ENCODE measurements around the gene RBX1. TPM values are rescaled to one million over a fixed set of nuclear protein-coding genes. Genes with fewer than 3 reads are reported as not detected.

The RBX1 gene
- total RNA-seq, 1 donor from 2014 or later = 50.6 TPM

DNA sequence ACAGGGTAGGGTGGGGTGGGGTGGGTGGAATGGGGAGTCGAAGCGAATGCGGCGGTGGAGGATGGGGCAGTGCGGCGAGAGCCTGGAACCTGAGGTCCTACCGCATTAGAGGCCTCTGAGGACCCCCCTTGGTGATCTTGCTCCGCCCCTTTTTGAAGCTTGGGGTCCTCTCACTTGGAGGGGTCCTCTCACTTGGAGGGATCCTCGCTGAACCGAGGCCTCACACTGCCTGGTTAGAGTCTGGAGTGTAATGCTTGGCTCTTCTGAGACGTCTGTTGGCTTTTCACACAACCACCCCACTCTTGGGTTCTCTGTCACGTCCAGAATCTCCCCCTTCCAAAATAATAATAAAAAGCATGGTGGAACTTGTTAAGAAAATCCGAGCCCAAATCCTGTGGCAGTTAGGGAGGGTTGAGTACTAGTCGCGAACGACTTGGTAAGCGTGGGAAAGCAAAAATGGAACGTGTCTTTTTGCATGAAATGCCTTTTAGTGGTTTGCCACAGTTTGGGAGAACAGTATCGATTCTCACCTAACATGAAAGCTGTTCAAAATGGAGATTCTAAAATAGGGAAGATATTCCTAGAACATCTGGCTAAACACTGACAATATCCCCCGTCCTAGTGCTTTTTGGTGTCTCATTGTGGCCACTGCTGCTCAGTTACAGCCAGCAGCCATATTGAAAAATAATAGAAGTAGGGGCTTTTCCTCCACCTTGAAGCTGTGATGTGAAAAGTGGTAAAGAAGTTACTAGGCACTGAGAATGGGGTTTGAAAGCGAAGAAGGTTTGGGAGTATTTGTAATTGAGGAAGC lies 822 bp downstream of the RBX1 start:
- Histone ChIP-seq H3K4me3 (peak overlapping the region; percentile 78 to 83), H3K27ac (peak overlapping the region; percentile 95), H3K36me3 (peaks cover 5 to 29% of the 10 kb centered on the region in 2 donors), H3K9me3 (no peaks in the 10 kb centered on the region), H3K4me1 (peaks cover 3 to 18% of the 10 kb centered on the region in 2 donors), H3K27me3 (no peaks in the 10 kb centered on the region)
- intact Hi-C loops (cut with DNase I) = loop anchor here (1.0 to 5.0 kb wide), 9 partner anchors 29 to 515 kb away; partner anchors contain the start of genes ACO2, L3MBTL2, PHF5A and RANGAP1
- no peak for DNase-seq (ENCODE audit: low spot score in 2 of 2)
- TF ChIP-seq CTCF (IDR thresholded peaks at IDR 0.05) = no peak

DNA sequence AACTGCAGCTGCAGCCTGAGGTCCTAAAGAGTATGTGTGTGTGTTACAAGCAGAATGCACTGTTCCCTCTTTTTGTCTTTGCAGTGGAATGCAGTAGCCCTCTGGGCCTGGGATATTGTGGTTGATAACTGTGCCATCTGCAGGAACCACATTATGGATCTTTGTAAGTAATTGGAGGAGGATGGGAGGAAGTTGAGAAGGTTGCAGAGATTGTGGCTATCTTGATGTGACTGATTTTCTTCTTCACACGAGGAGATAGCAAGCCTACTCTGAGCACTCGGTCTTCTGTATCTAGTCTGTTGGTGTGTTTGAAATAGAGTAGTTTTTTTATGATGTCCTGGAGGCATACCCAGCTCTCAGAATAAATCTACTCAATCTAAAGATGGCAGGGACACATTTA lies 2.3 kb downstream of the RBX1 start:
- H3K36me3 ChIP-seq = peaks cover 12 to 33% of the 10 kb centered on the region in 2 donors
- peaks cover 3 to 18% of the 10 kb centered on the region in 2 donors for H3K4me1 ChIP-seq
- no peak for DNase-seq (ENCODE audit: low spot score in 2 of 2)
- no peak overlapping the region for H3K27ac ChIP-seq
- H3K9me3 ChIP-seq = no peaks in the 10 kb centered on the region
- H3K4me3 ChIP-seq = no peak overlapping the region
- TF ChIP-seq CTCF (IDR thresholded peaks at IDR 0.05) = no peak
- intact Hi-C loops (cut with DNase I) = loop anchor here (5.0 kb wide), 3 partner anchors 96 to 514 kb away; partner anchors contain the start of genes ACO2, PHF5A, ST13 and TEF
- no peaks in the 10 kb centered on the region for H3K27me3 ChIP-seq

DNA sequence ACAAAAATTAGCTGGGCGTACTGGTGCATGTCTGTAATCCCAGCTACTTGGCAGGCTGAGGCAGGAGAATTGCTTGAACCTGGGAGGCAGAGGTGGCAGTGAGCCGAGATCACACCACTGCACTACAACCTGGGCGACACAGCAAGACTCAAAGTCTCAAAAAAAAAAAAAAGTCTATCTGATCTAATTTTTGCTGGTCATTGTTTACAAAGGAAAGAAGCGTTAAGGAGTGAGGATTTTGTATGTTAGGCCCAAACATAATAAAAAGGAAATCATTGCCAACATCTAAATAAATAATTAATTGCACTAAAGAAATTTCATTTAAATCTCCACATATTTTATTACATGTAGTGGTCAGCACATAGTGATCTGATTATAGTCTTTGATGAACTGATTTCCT lies 2.9 kb downstream of the RBX1 start:
- H3K9me3 ChIP-seq = no peaks in the 10 kb centered on the region
- peaks cover 3 to 18% of the 10 kb centered on the region in 2 donors for H3K4me1 ChIP-seq
- no peak for TF ChIP-seq CTCF (IDR thresholded peaks at IDR 0.05)
- no peak overlapping the region for H3K27ac ChIP-seq
- no peaks in the 10 kb centered on the region for H3K27me3 ChIP-seq
- intact Hi-C loops (cut with DNase I) = loop anchor here (5.0 kb wide), 3 partner anchors 97 to 513 kb away; partner anchors contain the start of genes ACO2, PHF5A, ST13 and TEF
- peaks cover 12 to 39% of the 10 kb centered on the region in 2 donors for H3K36me3 ChIP-seq
- no peak for DNase-seq (ENCODE audit: low spot score in 2 of 2)
- H3K4me3 ChIP-seq = no peak overlapping the region

DNA sequence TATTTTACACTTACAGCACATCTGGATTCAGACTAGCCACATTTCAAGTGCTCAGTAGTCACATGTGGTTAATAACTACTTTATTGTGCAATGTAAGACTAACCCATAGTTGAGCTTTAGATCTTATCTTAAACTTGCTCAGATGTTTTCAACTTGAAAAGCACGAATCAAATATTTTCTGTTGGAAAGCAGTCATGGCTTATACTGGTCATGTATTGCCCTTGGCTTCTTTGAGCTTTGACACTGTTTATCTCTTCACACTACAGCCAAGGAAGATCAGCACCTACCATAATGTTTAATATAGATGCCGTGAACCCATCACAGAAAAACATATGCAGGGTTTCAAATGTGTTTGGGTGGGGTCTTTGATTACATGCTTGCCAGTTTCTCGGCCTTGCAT lies 4.4 kb downstream of the RBX1 start:
- peaks cover 3 to 17% of the 10 kb centered on the region in 2 donors for H3K4me1 ChIP-seq
- peaks cover 12 to 39% of the 10 kb centered on the region in 2 donors for H3K36me3 ChIP-seq
- no peak overlapping the region for H3K4me3 ChIP-seq
- no peak for TF ChIP-seq CTCF (IDR thresholded peaks at IDR 0.05)
- H3K9me3 ChIP-seq = no peaks in the 10 kb centered on the region
- no peak overlapping the region for H3K27ac ChIP-seq
- intact Hi-C loops (cut with DNase I) = no loop called here
- H3K27me3 ChIP-seq = no peaks in the 10 kb centered on the region
- DNase-seq (ENCODE audit: low spot score in 2 of 2) = no peak

DNA sequence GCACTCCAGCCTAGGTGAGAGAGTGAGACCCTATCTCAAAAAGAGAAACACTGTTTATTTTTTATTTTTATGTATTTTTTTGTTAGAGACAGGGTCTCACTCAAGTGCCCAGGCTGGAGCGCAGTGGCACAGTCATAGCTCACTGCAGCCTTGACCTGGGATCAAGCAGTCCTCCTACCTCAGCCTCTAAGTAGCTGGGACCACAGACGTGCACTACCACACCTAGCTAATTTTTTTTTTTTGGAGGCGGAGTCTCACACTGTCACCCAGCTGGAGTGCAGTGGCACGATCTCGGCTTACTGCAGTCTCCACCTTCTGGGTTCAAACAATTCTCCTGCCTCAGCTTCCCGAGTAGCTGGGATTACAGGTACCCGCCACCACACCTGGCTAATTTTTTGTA lies 6.4 kb downstream of the RBX1 start:
- TF ChIP-seq CTCF (IDR thresholded peaks at IDR 0.05) = no peak
- no peaks in the 10 kb centered on the region for H3K27me3 ChIP-seq
- no peak overlapping the region for H3K4me3 ChIP-seq
- no peak overlapping the region for H3K27ac ChIP-seq
- peaks cover 0 to 13% of the 10 kb centered on the region in 2 donors for H3K4me1 ChIP-seq
- H3K9me3 ChIP-seq = no peaks in the 10 kb centered on the region
- no peak for DNase-seq (ENCODE audit: low spot score in 2 of 2)
- H3K36me3 ChIP-seq = peaks cover 18 to 49% of the 10 kb centered on the region in 2 donors
- intact Hi-C loops (cut with DNase I) = no loop called here

Measured in ascending aorta (tissue), 2 donors.